GM19463 (cell line): Measurements from ENCODE around the gene CUL2.
"Not testable (repeated sequence)": the region's sequence is repeated elsewhere in the genome, so short reads cannot be mapped to it uniquely, and the experiment has no call there.

Source experiments
- ATAC-seq: cut with Tn5 transposase; IDR thresholded peaks from one replicate; pipeline ENCODE4 v1.9.1; 2021; ENCODE audit warnings: mild to moderate bottlenecking, moderate library complexity; ENCODE audit not compliant: unreplicated experiment

CUL2 gene

DNA sequence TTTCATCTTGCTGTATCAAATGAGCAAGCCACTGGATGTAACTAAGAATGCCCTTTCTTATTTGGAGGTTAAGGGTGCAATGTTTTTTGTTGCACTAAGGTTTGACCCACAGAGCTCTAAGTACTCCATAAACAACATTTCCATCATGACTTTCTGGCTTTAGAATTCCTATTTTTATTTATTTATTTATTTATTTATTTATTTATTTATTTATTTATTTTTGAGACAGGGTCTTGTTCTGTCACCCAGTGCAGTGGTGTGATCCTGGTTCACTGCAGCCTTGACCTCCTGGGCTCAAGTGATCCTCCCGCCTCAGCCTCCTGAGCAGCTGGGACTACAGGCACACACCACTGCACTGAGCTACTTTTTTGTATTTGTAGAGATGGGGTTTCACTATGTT is 9.9 kb downstream of the CUL2 start:
- not testable (repeated sequence) for ATAC-seq

- ATAC-seq: no peak
Measured at GRCh38 chr10:35079763-35080162, 10.4 kb downstream of the CUL2 start.

DNA sequence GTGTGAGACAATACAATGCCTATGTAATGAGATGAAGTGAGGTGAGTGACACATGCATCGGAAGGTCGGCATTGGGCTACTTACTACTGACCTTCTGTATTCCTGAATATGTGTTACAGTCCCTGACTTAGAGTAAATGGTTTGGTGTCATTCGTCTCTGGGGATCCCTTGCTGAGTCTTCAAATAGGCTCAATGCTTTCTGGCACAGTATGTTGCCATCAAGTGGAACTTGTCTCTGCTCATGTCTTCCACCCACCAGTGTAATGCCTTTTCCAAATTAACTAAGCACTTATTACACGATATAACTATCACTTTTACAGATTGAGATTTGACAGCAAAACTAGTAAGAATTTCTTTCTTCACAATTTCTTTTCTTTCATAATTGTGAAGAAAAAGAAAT is 10.9 kb downstream of the CUL2 start:
- no peak for ATAC-seq

DNA sequence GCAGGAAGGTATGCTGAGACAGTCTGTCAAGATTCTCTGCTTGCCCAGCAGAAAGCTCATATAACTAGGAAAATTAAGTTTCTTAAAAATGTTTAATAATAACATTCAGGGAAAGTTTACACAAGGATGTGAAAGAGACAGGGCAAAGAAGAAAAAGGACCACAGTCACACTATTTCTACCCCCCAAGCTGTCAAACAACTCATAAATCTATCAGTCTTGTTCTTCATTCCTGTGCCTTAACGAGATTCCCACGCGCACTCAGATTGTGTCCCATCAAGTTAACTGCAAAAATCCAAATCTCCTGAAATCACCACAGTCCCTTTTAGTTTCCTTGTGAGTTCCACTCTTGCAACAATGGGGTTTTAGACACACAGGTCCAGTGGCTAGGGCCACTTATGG is 14.9 kb downstream of the CUL2 start:
- no peak for ATAC-seq

GRCh38 chr10:35074266-35074665 is 15.9 kb downstream of the CUL2 start:
- ATAC-seq: no peak

- ATAC-seq: no peak
Measured at GRCh38 chr10:35070521-35070920, 19.6 kb downstream of the CUL2 start.

- ATAC-seq: no peak
Measured at GRCh38 chr10:35063837-35064454, 26.2 kb downstream of the CUL2 start.

GRCh38 chr10:35059481-35059880 is 30.7 kb downstream of the CUL2 start:
- ATAC-seq: no peak

- no peak for ATAC-seq
Measured at GRCh38 chr10:35058686-35059085, 31.5 kb downstream of the CUL2 start.

- ATAC-seq: peak; percentile 77
Measured at GRCh38 chr10:35058134-35058533, 32.0 kb downstream of the CUL2 start.

DNA sequence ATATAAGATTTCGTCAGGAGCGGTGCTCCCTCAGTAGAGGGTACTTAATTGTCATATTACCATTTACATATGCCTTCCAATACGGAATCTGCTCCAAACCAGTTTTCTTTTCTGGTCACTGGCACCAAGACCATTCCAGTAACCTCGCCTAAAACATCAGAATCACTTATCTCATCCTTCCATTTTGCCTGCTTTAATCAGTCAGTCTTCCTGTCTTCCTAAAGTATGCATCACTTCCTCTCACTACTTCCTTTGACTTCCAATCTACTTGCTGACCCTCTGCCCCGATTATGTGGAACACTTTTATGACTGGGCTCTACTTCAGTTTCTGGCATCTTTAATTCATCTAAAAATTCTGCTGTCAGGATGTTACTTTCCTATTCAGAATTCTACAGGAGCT is 33.5 kb downstream of the CUL2 start:
- ATAC-seq: no peak

GRCh38 chr10:35056133-35056532 is 34.0 kb downstream of the CUL2 start:
- no peak for ATAC-seq

DNA sequence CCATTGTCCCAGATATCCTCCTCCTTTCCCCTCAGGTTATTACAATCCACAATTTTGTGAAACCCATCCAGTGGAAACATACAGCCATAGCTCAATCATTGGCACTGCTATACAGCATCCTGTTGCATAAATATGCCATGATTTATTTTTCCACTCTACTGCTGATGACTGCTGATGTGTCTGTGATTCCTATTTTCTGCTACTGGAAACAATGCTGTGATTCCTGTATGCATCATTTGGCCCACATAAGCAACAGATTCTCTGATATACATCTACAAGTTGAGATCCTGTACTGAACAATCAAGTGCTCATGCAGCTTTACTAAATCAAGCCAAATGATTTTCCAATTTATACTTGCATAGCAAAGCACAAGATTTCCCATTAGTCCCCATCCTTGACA is 39.6 kb downstream of the CUL2 start:
- ATAC-seq: no peak

DNA sequence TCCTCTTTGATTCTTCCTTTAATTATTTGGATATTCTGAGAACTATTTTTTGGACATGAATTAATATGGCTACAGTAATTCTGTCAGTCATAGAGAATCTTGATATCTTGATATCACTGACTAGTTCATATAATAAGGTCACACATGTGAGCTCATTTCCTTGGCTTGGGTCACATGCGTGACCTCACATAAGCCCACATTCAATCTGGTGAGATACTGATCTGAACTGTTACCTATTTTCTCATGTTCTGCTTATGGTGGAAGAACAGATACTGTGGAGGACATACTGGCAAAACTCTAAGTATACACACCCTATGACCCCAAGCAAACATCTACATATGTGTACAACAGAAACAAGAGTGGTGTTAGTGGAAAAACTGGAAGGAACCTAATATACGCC is 44.1 kb downstream of the CUL2 start:
- ATAC-seq: no peak

DNA sequence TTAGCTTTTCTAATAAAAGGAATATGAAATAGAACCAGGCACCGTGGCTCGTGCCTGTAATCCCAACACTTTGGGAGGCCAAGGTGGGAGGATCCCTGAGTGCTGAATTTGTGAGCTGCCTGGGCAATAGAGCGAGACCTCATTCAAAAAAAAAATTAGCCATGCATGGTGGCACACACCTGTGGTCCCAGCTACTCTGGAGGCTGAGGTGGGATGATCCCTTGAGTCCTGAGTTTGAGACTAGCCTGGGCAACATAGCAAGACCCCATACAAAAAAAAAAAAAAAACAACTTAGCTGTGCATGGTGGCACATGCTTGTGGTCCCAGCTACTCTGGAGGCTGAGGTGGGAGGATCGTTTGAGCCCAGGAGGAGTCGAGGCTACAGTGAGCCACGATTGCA is 44.9 kb downstream of the CUL2 start:
- ATAC-seq: not testable (repeated sequence)

DNA sequence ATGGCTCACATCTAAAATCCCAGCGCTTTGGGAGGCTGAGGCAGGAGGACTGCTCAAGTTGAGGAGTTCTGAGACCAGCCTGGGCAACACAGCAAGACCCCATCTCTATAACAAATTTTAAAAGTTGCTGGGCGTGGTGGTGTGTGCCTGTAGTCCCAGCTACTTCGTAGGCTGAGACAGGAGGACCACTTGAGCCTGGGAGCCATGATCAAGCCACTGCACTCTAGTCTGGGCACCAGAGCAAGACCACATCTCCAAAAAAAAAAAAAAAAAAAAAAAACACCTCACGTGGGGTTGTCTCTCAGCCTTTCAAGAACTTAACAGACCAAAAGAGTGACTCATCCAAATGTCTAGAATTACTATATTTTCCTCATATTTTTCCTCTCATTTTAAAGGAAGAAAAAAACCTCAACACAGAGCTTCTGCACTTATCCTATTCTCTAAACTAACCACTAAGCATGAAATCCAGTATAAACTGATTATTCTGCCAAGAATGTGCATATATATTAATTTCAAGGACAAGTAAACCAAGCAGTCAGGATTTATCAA is 46.3 kb downstream of the CUL2 start:
- ATAC-seq: no peak

- ATAC-seq: no peak
Measured at GRCh38 chr10:35042783-35043182, 47.4 kb downstream of the CUL2 start.

- no peak for ATAC-seq
Measured at GRCh38 chr10:35041502-35041879, 48.6 kb downstream of the CUL2 start.

- no peak for ATAC-seq
Measured at GRCh38 chr10:35040760-35041501, 49.2 kb downstream of the CUL2 start.

GRCh38 chr10:35037104-35037503 is 53.0 kb downstream of the CUL2 start:
- no peak for ATAC-seq

DNA sequence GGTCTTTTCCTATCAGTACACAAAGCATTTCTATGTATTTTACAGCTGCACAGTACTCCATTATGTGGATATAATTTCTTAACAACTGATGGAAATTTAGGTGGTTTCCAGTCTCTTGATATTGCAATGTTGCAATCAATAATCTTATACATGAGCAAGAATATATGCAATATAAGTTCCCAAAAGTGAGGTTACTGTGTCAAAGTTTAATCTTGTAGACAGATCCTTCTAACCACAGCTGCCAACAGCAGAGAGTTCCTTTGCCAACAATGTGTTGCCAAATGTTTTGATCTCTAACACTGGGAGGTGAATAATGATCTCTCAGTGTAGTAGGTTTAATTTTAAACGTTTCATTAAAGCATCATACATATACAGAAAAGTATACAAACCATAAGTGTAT is 54.5 kb downstream of the CUL2 start:
- ATAC-seq: no peak

DNA sequence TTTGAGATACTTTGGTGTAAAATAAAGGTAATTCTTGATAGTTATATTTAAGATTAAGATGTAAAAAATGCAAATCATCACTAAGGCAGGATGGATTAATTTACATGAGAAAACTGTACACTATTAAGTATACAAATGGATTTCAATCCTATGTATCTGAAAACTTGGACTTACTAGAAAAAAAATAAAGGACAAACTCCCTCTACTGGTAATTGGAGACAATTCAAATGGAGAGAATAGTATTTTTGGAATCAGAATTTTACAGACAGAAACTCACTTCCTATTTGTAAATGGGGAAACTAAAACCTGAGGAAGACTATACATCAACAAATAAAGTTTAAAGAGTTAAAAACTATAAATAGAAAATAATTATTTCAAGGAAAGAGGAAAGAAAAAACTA is 62.6 kb downstream of the CUL2 start:
- no peak for ATAC-seq

- no peak for ATAC-seq
Measured at GRCh38 chr10:35025916-35026315, 64.2 kb downstream of the CUL2 start.
